Erythroblast (primary cell): ENCODE results near the gene LRFN2.

ENCODE experiments used
- DNase-seq, 2 experiments: peaks; one replicate each; lab custom pipeline; 2025; lab: John Stamatoyannopoulos, UW
- GATA1 ChIP-seq: IDR thresholded peaks from 2 replicates; pipeline ENCODE4 v1.6.1; 2011; ENCODE audit warnings: low read depth, mild to moderate bottlenecking, control low read depth, low read length, moderate library complexity
- POLR2A ChIP-seq: IDR thresholded peaks from 2 replicates; pipeline ENCODE4 v1.6.1; 2011; ENCODE audit warnings: mild to moderate bottlenecking, low read length

The LRFN2 gene

GRCh38 chr6:40545954-40546353 is 41.2 kb downstream of the LRFN2 start:
- DNase-seq: no peak
- TF ChIP-seq POLR2A: no peak
- TF ChIP-seq GATA1: no peak

- TF ChIP-seq POLR2A: no peak
- no peak for TF ChIP-seq GATA1
- DNase-seq: no peak
These were observed 43.4 kb downstream of the LRFN2 start for GRCh38 chr6:40543776-40544175.

GRCh38 chr6:40543146-40543545 is 44.0 kb downstream of the LRFN2 start:
- TF ChIP-seq GATA1 (no peak), POLR2A (no peak)
- DNase-seq: no peak

GRCh38 chr6:40542175-40542764 is 44.9 kb downstream of the LRFN2 start:
- TF ChIP-seq GATA1 (no peak), POLR2A (no peak)
- no peak for DNase-seq

GRCh38 chr6:40541556-40542174 is 45.5 kb downstream of the LRFN2 start:
- TF ChIP-seq POLR2A (no peak), GATA1 (no peak)
- DNase-seq: no peak

- DNase-seq: no peak
- no peak for TF ChIP-seq GATA1
These were observed 46.4 kb downstream of the LRFN2 start for GRCh38 chr6:40540790-40541189.

GRCh38 chr6:40539853-40540252 is 47.3 kb downstream of the LRFN2 start:
- DNase-seq: no peak
- TF ChIP-seq GATA1 (no peak), POLR2A (no peak)

- TF ChIP-seq GATA1: no peak
- no peak for DNase-seq
These were observed 48.6 kb downstream of the LRFN2 start for GRCh38 chr6:40538556-40538955.

GRCh38 chr6:40537446-40537845 is 49.7 kb downstream of the LRFN2 start:
- DNase-seq: no peak
- no peak for TF ChIP-seq GATA1
- no peak for TF ChIP-seq POLR2A

GRCh38 chr6:40536442-40536841 is 50.7 kb downstream of the LRFN2 start:
- peak in 1 of 2 experiments; percentile 16 for DNase-seq
- TF ChIP-seq POLR2A: no peak
- no peak for TF ChIP-seq GATA1

- DNase-seq: no peak
- TF ChIP-seq POLR2A: no peak
- TF ChIP-seq GATA1: no peak
These were observed 51.3 kb downstream of the LRFN2 start for GRCh38 chr6:40535819-40536380.

- TF ChIP-seq GATA1 (no peak), POLR2A (no peak)
- no peak for DNase-seq
These were observed 51.9 kb downstream of the LRFN2 start for GRCh38 chr6:40535110-40535818.

- DNase-seq: no peak
- no peak for TF ChIP-seq POLR2A
- TF ChIP-seq GATA1: no peak
These were observed 54.7 kb downstream of the LRFN2 start for GRCh38 chr6:40532349-40533000.

- DNase-seq: no peak
These were observed 57.2 kb downstream of the LRFN2 start for GRCh38 chr6:40529919-40530318.

GRCh38 chr6:40529040-40529439 is 58.1 kb downstream of the LRFN2 start:
- DNase-seq: no peak
- TF ChIP-seq POLR2A (no peak), GATA1 (no peak)

More at GRCh38 chr6:40529919-40530318, 57.2 kb downstream of the LRFN2 start:
- no peak for TF ChIP-seq GATA1
- no peak for TF ChIP-seq POLR2A
